A549 treated with CpdA at 1 μM for 4 hours (cell line): ENCODE measurements around the gene ZNHIT3. TPM values are rescaled to one million over a fixed set of nuclear protein-coding genes. Genes with fewer than 3 reads are reported as not detected.

ENCODE experiments used
- total RNA-seq: library from RNA; stranded (reverse); fragments of 200-300 nt; extraction: Qiagen RNA extraction; gene quantifications from 5 replicates; pipeline ENCODE4 v1.2.3, GENCODE V29; 2022; ENCODE audit warnings: low read depth

The ZNHIT3 gene
- total RNA-seq, result 83.1 to 86.9 TPM (median 83.9 TPM) in 5 replicates

GRCh38 chr17:36486204-36487194 lies at the start of gene ZNHIT3:
Gene ZNHIT3 (plus strand): TSS chr17:36486681. CDS start chr17:36486700, 19 bp downstream.

GRCh38 chr17:36534840-36535668 lies 48.6 kb downstream of the ZNHIT3 start, which contains the start of the genes MYO19 and PIGW:
Gene MYO19 (minus strand): TSS chr17:36534868. CDS start chr17:36532538, 2,330 bp downstream.
Gene PIGW (plus strand): TSS chr17:36534987. CDS start chr17:36537102, 2,115 bp downstream.

GRCh38 chr17:36544307-36545076 lies 58.0 kb downstream of the ZNHIT3 start, which contains the start of gene GGNBP2:
Gene GGNBP2 (plus strand): TSS chr17:36544919. CDS start chr17:36545725, 806 bp downstream.

Other genes starting within 250 kb of the ZNHIT3 start
- gene TBC1D3I, start 222.1 kb upstream of the ZNHIT3 start, total RNA-seq, result 0.09 to 0.19 TPM (median 0.15 TPM) in 3 of 5 replicates, not detected in the others
- not detected in 5 replicates for gene TBC1D3G, start 162.8 kb upstream of the ZNHIT3 start, total RNA-seq
- gene TBC1D3H, start 98.2 kb upstream of the ZNHIT3 start, total RNA-seq, result not detected in 5 replicates
- gene MYO19, start 48.2 kb downstream of the ZNHIT3 start, total RNA-seq, result 56.6 to 64.4 TPM (median 60.5 TPM) in 5 replicates
- 24.2 to 28.7 TPM (median 25.2 TPM) in 5 replicates for gene PIGW, start 48.3 kb downstream of the ZNHIT3 start, total RNA-seq
- 54.9 to 64.1 TPM (median 57.5 TPM) in 5 replicates for gene GGNBP2, start 58.2 kb downstream of the ZNHIT3 start, total RNA-seq
- gene DHRS11, start 105.2 kb downstream of the ZNHIT3 start, total RNA-seq, result 6.8 to 9.8 TPM (median 9.0 TPM) in 5 replicates
- 14.0 to 22.2 TPM (median 20.6 TPM) in 5 replicates for gene MRM1, start 114.9 kb downstream of the ZNHIT3 start, total RNA-seq